Natural killer cell (primary cell): ENCODE measurements around the gene CREBRF. TPM values are rescaled to one million over a fixed set of nuclear protein-coding genes. Genes with fewer than 3 reads are reported as not detected.
"Not testable (repeated sequence)": the region's sequence is repeated elsewhere in the genome, so short reads cannot be mapped to it uniquely, and the experiment has no call there.

Source experiments
- ATAC-seq, 3 donors: fragments of 150-1000 bp in 2 of 3; fragments of 200-7000 bp in 1 of 3; cut with Tn5 transposase; 1 replicate in 1 of 3; 2 replicates in 2 of 3; pipeline ENCODE4 v1.10.0; 2021; ENCODE audit warnings: mild to moderate bottlenecking in 2 of 3, moderate library complexity in 2 of 3
- DNase-seq, 2 donors: peaks; one replicate each; pipeline versions ENCODE4 v3.0.0 to v3.0.0-alpha.2; 2013 to 2021; ENCODE audit warnings: mixed read lengths in 1 of 2
- H3K27ac ChIP-seq: one replicate; pipeline ENCODE4 v1.5.1; 2013; ENCODE audit warnings: mild to moderate bottlenecking, low read length
- H3K27me3 ChIP-seq: one replicate; pipeline ENCODE4 v1.6.1; 2013; ENCODE audit warnings: low read length; ENCODE audit not compliant: control insufficient read depth, insufficient read depth
- H3K36me3 ChIP-seq: one replicate; pipeline ENCODE4 v1.6.1; 2013; ENCODE audit warnings: low read length; ENCODE audit not compliant: control insufficient read depth, insufficient read depth
- H3K4me1 ChIP-seq: one replicate; pipeline ENCODE4 v1.6.1; 2013; ENCODE audit warnings: low read length; ENCODE audit not compliant: control insufficient read depth, insufficient read depth
- H3K4me3 ChIP-seq: one replicate; pipeline ENCODE4 v1.5.1; 2013; ENCODE audit warnings: low read length
- H3K9me3 ChIP-seq: one replicate; pipeline ENCODE4 v1.6.1; 2013; ENCODE audit warnings: low read length; ENCODE audit not compliant: control insufficient read depth, insufficient read depth
- H3K27ac Mint-ChIP-seq, 2 donors: one replicate each; pipeline ENCODE4 v1.8.0; 2022; ENCODE audit warnings: mild to moderate bottlenecking in 2 of 2, mixed read lengths in 2 of 2, moderate library complexity in 1 of 2
- H3K27me3 Mint-ChIP-seq, 2 donors: one replicate each; pipeline ENCODE4 v1.8.0; 2022; ENCODE audit warnings: low read depth in 2 of 2, mixed read lengths in 2 of 2
- H3K36me3 Mint-ChIP-seq: one replicate; pipeline ENCODE4 v1.8.0; 2022; ENCODE audit warnings: mixed read lengths
- H3K4me1 Mint-ChIP-seq, 2 donors: one replicate each; pipeline ENCODE4 v1.8.0; 2022; ENCODE audit warnings: mixed read lengths in 2 of 2
- H3K4me3 Mint-ChIP-seq: one replicate; pipeline ENCODE4 v1.8.0; 2022; ENCODE audit warnings: mild to moderate bottlenecking, moderate library complexity, mixed read lengths
- H3K9me3 Mint-ChIP-seq, 2 donors: one replicate each; pipeline ENCODE4 v1.8.0; 2022; ENCODE audit warnings: mixed read lengths in 2 of 2
- CTCF ChIP-seq: fragments of 200-600 bp; IDR thresholded peaks from one replicate; pipeline ENCODE4 v1.8.0; 2022; ENCODE audit warnings: antibody characterized with exemption
- WGBS: methylation state at CpG from one replicate; pipeline ENCODE4 v1.1.7; 2013; ENCODE audit warnings: missing lambda C conversion rate; ENCODE audit not compliant: insufficient coverage; 5-methylcytosine and 5-hydroxymethylcytosine counted together
- intact Hi-C: fragments of 100-400 bp; cut with micrococcal nuclease; formaldehyde crosslinking; loops from one replicate; pipeline ENCODE4 v1.14.2; 2022
- total RNA-seq, 4 donors: library from RNA; stranded (reverse); fragments of 120-200 nt in 1 of 4; gene quantifications; one replicate each; pipeline versions ENCODE4 v1.2.3 to v1.2.4, GENCODE V29; 2013 to 2022

Gene CREBRF
- total RNA-seq, 3 donors from 2014 or later (not counting 1 experiment from before 2014, with no cell fraction given) = 118 to 127 (median 121) TPM

DNA sequence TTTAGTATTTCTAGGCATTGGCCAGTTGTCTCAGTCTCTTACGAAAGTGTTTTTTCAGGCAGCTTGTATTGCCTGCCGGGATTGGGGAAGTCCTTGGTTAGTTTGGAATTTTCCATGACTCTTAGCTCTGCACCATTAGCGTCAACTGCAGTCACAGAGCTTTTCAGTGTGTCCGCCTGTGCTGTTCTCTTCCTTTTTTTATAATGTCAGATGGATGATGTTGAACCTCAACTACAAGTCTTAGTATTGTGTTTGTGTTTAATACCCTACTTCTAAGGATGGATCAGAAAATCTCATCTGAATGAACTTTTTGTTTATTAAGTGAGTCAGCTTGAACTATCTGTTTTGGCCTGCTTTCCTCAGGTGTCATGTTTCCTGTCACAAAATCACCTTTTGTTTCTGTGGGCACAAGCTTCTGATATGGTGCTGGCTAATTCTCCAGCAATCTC, 39.5 kb upstream of the CREBRF start:
- no peak for TF ChIP-seq CTCF
- 57% methylated on average over 3 of the region's 4 CpGs for WGBS
- Mint-ChIP-seq H3K4me3 (no peak overlapping the region), H3K27ac (peak overlapping the region; percentile 28 to 53), H3K27me3 (no peaks in the 10 kb centered on the region), H3K4me1 (peaks cover 47 to 53% of the 10 kb centered on the region in 2 donors), H3K9me3 (no peaks in the 10 kb centered on the region), H3K36me3 (no peaks in the 10 kb centered on the region)
- no peaks in the 10 kb centered on the region for H3K9me3 ChIP-seq
- no peak overlapping the region for H3K4me3 ChIP-seq
- peaks cover 3% of the 10 kb centered on the region for H3K4me1 ChIP-seq
- intact Hi-C loops = no loop called here
- DNase-seq (no peak), ATAC-seq (no peak)
- H3K36me3 ChIP-seq = peaks cover 14% of the 10 kb centered on the region
- no peaks in the 10 kb centered on the region for H3K27me3 ChIP-seq
- no peak overlapping the region for H3K27ac ChIP-seq

GRCh38 chr5:173017087-173017486, 39.1 kb upstream of the CREBRF start:
- H3K27me3 Mint-ChIP-seq, DNase-seq, H3K9me3 Mint-ChIP-seq, H3K27me3 ChIP-seq, H3K36me3 Mint-ChIP-seq, H3K4me1 ChIP-seq, H3K4me3 Mint-ChIP-seq, H3K27ac ChIP-seq, H3K4me3 ChIP-seq, ATAC-seq, H3K9me3 ChIP-seq, intact Hi-C loops: not testable (repeated sequence)
- peaks cover 14% of the 10 kb centered on the region for H3K36me3 ChIP-seq
- Mint-ChIP-seq H3K4me1 (peaks cover 43 to 52% of the 10 kb centered on the region in 2 donors), H3K27ac (peak overlapping the region in 1 of 2 donors; percentile 53)
- WGBS = 96% methylated on average over 15 of the region's 15 CpGs

- Mint-ChIP-seq H3K4me1 (peaks cover 43 to 53% of the 10 kb centered on the region in 2 donors), H3K27ac (peak overlapping the region; percentile 37 to 47), H3K9me3 (no peaks in the 10 kb centered on the region), H3K36me3 (no peaks in the 10 kb centered on the region), H3K4me3 (no peak overlapping the region), H3K27me3 (no peaks in the 10 kb centered on the region)
- H3K27ac ChIP-seq = no peak overlapping the region
- no peaks in the 10 kb centered on the region for H3K9me3 ChIP-seq
- TF ChIP-seq CTCF = no peak
- intact Hi-C loops = no loop called here
- ATAC-seq = no peak
- H3K4me3 ChIP-seq = no peak overlapping the region
- WGBS = 87% methylated on average over 3 of the region's 4 CpGs
- peaks cover 14% of the 10 kb centered on the region for H3K36me3 ChIP-seq
- no peak for DNase-seq
- no peaks in the 10 kb centered on the region for H3K27me3 ChIP-seq
- peaks cover 3% of the 10 kb centered on the region for H3K4me1 ChIP-seq
Measured at GRCh38 chr5:173018358-173018757, 37.8 kb upstream of the CREBRF start.

DNA sequence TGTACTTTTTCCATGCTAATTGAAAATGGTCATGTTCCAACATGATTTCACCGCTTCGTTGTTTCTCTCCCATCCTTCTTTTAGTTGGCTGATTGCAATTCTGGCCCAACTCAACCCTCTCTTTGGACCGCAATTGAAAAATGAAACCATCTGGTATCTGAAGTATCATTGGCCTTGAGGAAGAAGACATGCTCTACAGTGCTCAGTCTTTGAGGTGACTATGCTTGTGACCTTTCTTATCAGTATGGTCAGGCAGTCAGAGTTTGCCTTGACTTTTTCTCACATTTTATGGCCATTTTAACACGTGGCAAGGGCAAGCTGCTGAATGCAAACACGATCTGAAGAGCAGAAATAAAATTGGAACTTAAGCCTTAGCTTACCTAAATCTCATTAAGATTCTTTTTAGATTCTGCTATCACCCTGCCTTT, 36.0 kb upstream of the CREBRF start:
- Mint-ChIP-seq H3K36me3 (no peaks in the 10 kb centered on the region), H3K9me3 (no peaks in the 10 kb centered on the region), H3K4me3 (no peak overlapping the region), H3K4me1 (peaks cover 47 to 52% of the 10 kb centered on the region in 2 donors), H3K27me3 (no peaks in the 10 kb centered on the region), H3K27ac (peak overlapping the region; percentile 12 to 60)
- no peak for TF ChIP-seq CTCF
- intact Hi-C loops = no loop called here
- peaks cover 14% of the 10 kb centered on the region for H3K36me3 ChIP-seq
- no peak overlapping the region for H3K27ac ChIP-seq
- H3K27me3 ChIP-seq = no peaks in the 10 kb centered on the region
- H3K4me1 ChIP-seq = peaks cover 3% of the 10 kb centered on the region
- WGBS = 73% methylated on average over 5 of the region's 5 CpGs
- H3K9me3 ChIP-seq = no peaks in the 10 kb centered on the region
- DNase-seq (no peak), ATAC-seq (no peak)
- H3K4me3 ChIP-seq = no peak overlapping the region
